G401.6 (cell line): Measurements from ENCODE around the gene HAUS3.
A peak's percentile ranks its signal among the peaks of the same experiment; 100 is the strongest.
"Not testable (repeated sequence)": the region's sequence is repeated elsewhere in the genome, so short reads cannot be mapped to it uniquely, and the experiment has no call there.

ENCODE experiments used
- FAIRE-seq: peaks from 2 replicates; lab custom pipeline; 2012; peaks lifted over from hg19 to GRCh38; lab: Jason Lieb, UNC

HAUS3 gene

GRCh38 chr4:2220016-2220630 is 21.8 kb downstream of the HAUS3 start:
- peak; percentile 77 for FAIRE-seq

GRCh38 chr4:2219233-2219760 is 22.6 kb downstream of the HAUS3 start:
- FAIRE-seq, result no peak

- FAIRE-seq, result no peak
Observed at GRCh38 chr4:2218436-2218835, 23.5 kb downstream of the HAUS3 start.

- no peak for FAIRE-seq
Observed at GRCh38 chr4:2217726-2218125, 24.2 kb downstream of the HAUS3 start.

GRCh38 chr4:2212831-2213230 is 29.1 kb downstream of the HAUS3 start:
- FAIRE-seq, result no peak

- FAIRE-seq, result not testable (repeated sequence)
Observed at GRCh38 chr4:2202789-2203188, 39.1 kb downstream of the HAUS3 start.

GRCh38 chr4:2194496-2194895 is 47.4 kb downstream of the HAUS3 start:
- FAIRE-seq, result no peak

GRCh38 chr4:2193326-2193725 is 48.6 kb downstream of the HAUS3 start:
- no peak for FAIRE-seq

GRCh38 chr4:2186865-2187172 is 55.1 kb downstream of the HAUS3 start:
- no peak for FAIRE-seq

- peak; percentile 90 for FAIRE-seq
Observed at GRCh38 chr4:2186133-2186864, 55.6 kb downstream of the HAUS3 start.

- FAIRE-seq, result no peak
Observed at GRCh38 chr4:2183394-2183793, 58.5 kb downstream of the HAUS3 start.

GRCh38 chr4:2182994-2183393 is 58.9 kb downstream of the HAUS3 start:
- no peak for FAIRE-seq

GRCh38 chr4:2180410-2180809 is 61.5 kb downstream of the HAUS3 start:
- no peak for FAIRE-seq

GRCh38 chr4:2179717-2180116 is 62.2 kb downstream of the HAUS3 start:
- no peak for FAIRE-seq

GRCh38 chr4:2178986-2179385 is 62.9 kb downstream of the HAUS3 start:
- FAIRE-seq, result no peak
